Heart left ventricle (tissue), 16 donors: ENCODE data around the gene LRP5. TPM values are rescaled to one million over a fixed set of nuclear protein-coding genes. Genes with fewer than 3 reads are reported as not detected.

Experiments
- ATAC-seq, 4 donors: fragments of 200-7000 bp; cut with Tn5 transposase; one replicate each; pipeline ENCODE4 v1.9.1; 2020 to 2022; ENCODE audit warnings: moderate library complexity in 4 of 4, mild to moderate bottlenecking in 3 of 4, moderate number of reproducible peaks in 1 of 4
- DNase-seq, 5 donors: peaks; one replicate each; pipeline ENCODE4 v3.0.0-alpha.2; 2020
- H3K27ac ChIP-seq, 12 donors: fragments of 200-600 bp; sonication (generic) in 4 of 12; one replicate each; pipeline versions ENCODE4 v1.5.0 to v1.8.0; 2016 to 2022; ENCODE audit warnings: mild to moderate bottlenecking in 2 of 12
- H3K27me3 ChIP-seq, 9 donors: fragments of 200-600 bp; sonication (generic) in 2 of 9; one replicate each; pipeline versions ENCODE4 v1.5.1 to v1.8.0; 2016 to 2022; ENCODE audit warnings: mild to moderate bottlenecking in 3 of 9
- H3K36me3 ChIP-seq, 9 donors: fragments of 200-600 bp; sonication (generic) in 2 of 9; one replicate each; pipeline versions ENCODE4 v1.5.0 to v1.8.0; 2018 to 2022; ENCODE audit warnings: mild to moderate bottlenecking in 2 of 9
- H3K4me1 ChIP-seq, 12 donors: fragments of 200-600 bp; sonication (generic) in 4 of 12; one replicate each; pipeline versions ENCODE4 v1.5.0 to v1.8.0; 2016 to 2022; ENCODE audit warnings: mild to moderate bottlenecking in 3 of 12
- H3K4me3 ChIP-seq, 12 donors: fragments of 200-600 bp; sonication (generic) in 4 of 12; one replicate each; pipeline versions ENCODE4 v1.5.0 to v1.8.0; 2017 to 2022; ENCODE audit warnings: mild to moderate bottlenecking in 9 of 12, moderate library complexity in 4 of 12
- H3K9me3 ChIP-seq, 12 donors: fragments of 200-600 bp; sonication (generic) in 4 of 12; one replicate each; pipeline versions ENCODE4 v1.5.0 to v1.8.0; 2016 to 2022; ENCODE audit warnings: mild to moderate bottlenecking in 1 of 12
- POLR2A ChIP-seq, 2 donors: fragments of 450-650 bp; IDR thresholded peaks; one replicate each; pipeline ENCODE4 v1.6.1; 2017; ENCODE audit warnings: antibody characterized with exemption in 2 of 2, mild to moderate bottlenecking in 2 of 2, moderate library complexity in 2 of 2
- WGBS, 4 donors: extraction: QIAGEN DNeasy Blood & Tissue Kit in 2 of 4; methylation state at CpG; one replicate each; pipeline versions ENCODE4 v1.1.5 to v1.1.7; 2013 to 2018; 5-methylcytosine and 5-hydroxymethylcytosine counted together
- intact Hi-C, 10 donors: fragments of 100-400 bp; cut with DNase I; formaldehyde crosslinking; loops; one replicate each; pipeline versions ENCODE4 v1.11.1 to v1.14.2; 2022
- polyA plus RNA-seq, 2 donors: library from polyadenylated mRNA; stranded (reverse); fragments of 200-250 nt; gene quantifications; one replicate each; pipeline ENCODE4 v1.2.3, GENCODE V29; 2013
- total RNA-seq, 9 donors: library from RNA; depleted of rRNA in 2 of 9; stranded (reverse); fragments of >200 nt in 2 of 9; fragmentation: NEBNext Ultra II Directional in 3 of 9; extraction: Animal tissue kit (Norgen Biotek cat#: 25700) in 3 of 9; gene quantifications; one replicate each; pipeline versions ENCODE4 v1.1.0 to v1.2.4, GENCODE V29; 2016 to 2023
- TF ChIP-seq, protein P1 (sequence below), 12 donors: fragments of 200-600 bp; sonication (generic) in 4 of 12; IDR thresholded peaks; one replicate each; pipeline versions ENCODE4 v1.5.0 to v1.8.0; 2018 to 2022; ENCODE audit warnings: antibody characterized with exemption in 12 of 12, mild to moderate bottlenecking in 5 of 12
- donor health status: ischemic (EF 13 %, LVEDD 7.1; RV severe dilation, severe dysfunction).
- donor health status: healthy with polysubstance abuse.
- donor health status: DM: no; HTN: yes; CAD: no.
- donor health status: DM: no; HTN: no; CAD: no.
- donor health status: ischemic (EF 25% LVEDD 6.9; RV normal size, moderate dysfunction).
- donor health status: ischemic (EF 25% LVEDD 5.7; RV mildly dilated, moderate dysfunction).
- donor health status: healthy.
- donor health status: DM: yes; HTN: yes; CAD: no.
- donor health status: ischemic (EF 35%, LVEDD 5.7; RV mildly dilated, moderate dysfunction).
- donor health status: nonischemic (EF 11% LVEDD 7.7; RV severe dilation, severe dysfunction).
- donor health status: DM: yes; HTN: yes; CAD: no.
- donor health status: PGD.
- donor health status: ischemic (EF 29% LVEDD 5.4; RV normal size, mild dysfunction).
- donor health status: nonischemic (EF 23%, LVEDD 6.1; RV moderate dilation, normal function).

Gene LRP5
- total and polyA plus RNA-seq, 11 donors, result 30.2 to 62.5 (median 39.8) TPM

DNA sequence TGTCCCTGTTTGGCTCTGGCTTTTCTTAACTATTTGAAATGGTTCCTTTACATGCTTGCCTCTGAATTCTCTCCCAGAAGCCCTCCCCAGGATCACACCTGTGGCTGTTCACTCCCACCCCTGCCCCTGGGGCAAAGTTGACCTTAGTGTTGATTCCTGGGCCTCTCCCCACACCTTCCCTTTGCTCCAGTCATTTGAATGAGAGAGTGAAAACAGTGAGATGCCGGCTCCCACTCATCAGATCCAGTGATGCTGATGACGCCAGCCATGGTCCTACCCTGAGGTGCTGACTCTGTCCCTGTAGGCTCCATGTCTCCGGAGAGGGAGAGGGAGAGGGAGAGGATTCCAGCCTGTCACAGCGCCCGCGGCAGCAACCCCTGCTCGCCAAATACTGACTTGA lies 40.7 kb downstream of the LRP5 start:
- no peak overlapping the region for H3K4me3 ChIP-seq
- no peaks in the 10 kb centered on the region for H3K27me3 ChIP-seq
- H3K27ac ChIP-seq, result peak overlapping the region in 11 of 12 donors; percentile 66 to 95 (median 86)
- TF ChIP-seq, protein P1, sequence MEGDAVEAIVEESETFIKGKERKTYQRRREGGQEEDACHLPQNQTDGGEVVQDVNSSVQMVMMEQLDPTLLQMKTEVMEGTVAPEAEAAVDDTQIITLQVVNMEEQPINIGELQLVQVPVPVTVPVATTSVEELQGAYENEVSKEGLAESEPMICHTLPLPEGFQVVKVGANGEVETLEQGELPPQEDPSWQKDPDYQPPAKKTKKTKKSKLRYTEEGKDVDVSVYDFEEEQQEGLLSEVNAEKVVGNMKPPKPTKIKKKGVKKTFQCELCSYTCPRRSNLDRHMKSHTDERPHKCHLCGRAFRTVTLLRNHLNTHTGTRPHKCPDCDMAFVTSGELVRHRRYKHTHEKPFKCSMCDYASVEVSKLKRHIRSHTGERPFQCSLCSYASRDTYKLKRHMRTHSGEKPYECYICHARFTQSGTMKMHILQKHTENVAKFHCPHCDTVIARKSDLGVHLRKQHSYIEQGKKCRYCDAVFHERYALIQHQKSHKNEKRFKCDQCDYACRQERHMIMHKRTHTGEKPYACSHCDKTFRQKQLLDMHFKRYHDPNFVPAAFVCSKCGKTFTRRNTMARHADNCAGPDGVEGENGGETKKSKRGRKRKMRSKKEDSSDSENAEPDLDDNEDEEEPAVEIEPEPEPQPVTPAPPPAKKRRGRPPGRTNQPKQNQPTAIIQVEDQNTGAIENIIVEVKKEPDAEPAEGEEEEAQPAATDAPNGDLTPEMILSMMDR (IDR thresholded peaks at IDR 0.05), result no peak
- no peak for TF ChIP-seq POLR2A (IDR thresholded peaks at IDR 0.05)
- ATAC-seq (no peak), DNase-seq (no peak)
- WGBS, 4 donors, result 77 to 95% (median 80%) methylated on average over 1 to 7 of the region's 7 CpGs
- peaks cover 0 to 57% (median 31%) of the 10 kb centered on the region in 12 donors for H3K4me1 ChIP-seq
- intact Hi-C loops, result loop anchor here in 1 of 10 donors (5.0 kb wide), 1 partner anchor 41 kb away; the partner anchor contains the start of gene LRP5
- no peaks in the 10 kb centered on the region for H3K9me3 ChIP-seq
- H3K36me3 ChIP-seq, result peaks cover 0 to 23% (median under 1%) of the 10 kb centered on the region in 9 donors

DNA sequence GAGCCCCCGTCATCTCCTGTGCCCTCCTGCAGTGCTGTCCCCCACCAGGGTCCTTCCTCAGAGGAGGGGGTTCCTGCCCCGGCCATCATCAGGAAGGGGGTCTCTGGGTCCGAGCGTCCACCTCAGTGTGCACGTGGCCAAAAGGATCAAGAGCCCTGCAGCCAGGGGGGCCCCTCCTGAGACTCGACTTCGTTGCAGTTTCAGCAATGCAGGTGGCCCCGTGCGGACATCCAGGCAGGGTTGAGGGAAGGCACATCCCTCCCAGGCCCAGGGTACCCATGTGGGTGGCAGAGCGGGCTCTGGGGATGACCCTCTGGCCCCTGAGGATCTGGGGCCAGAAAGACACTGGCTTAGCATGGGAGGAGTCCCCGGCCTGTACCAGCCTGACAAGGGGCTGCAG lies 41.3 kb downstream of the LRP5 start:
- WGBS, 4 donors, result 75 to 92% (median 85%) methylated on average over 6 to 11 of the region's 11 CpGs
- Histone ChIP-seq H3K27ac (peak overlapping the region; percentile 66 to 95 (median 86)), H3K4me3 (no peak overlapping the region), H3K36me3 (peaks cover 0 to 26% (median 1%) of the 10 kb centered on the region in 9 donors), H3K9me3 (no peaks in the 10 kb centered on the region), H3K27me3 (no peaks in the 10 kb centered on the region), H3K4me1 (peaks cover 0 to 61% (median 31%) of the 10 kb centered on the region in 12 donors)
- no peak for TF ChIP-seq POLR2A (IDR thresholded peaks at IDR 0.05)
- TF ChIP-seq, protein P1 (IDR thresholded peaks at IDR 0.05), result no peak
- intact Hi-C loops, result loop anchor here in 3 of 10 donors (1.0 to 5.0 kb wide), 4 partner anchors 7 to 41 kb away; partner anchors contain the start of gene LRP5 (in 1 of the 3)
- DNase-seq (no peak), ATAC-seq (peak in 2 of 4 donors; percentile 3 to 5)

DNA sequence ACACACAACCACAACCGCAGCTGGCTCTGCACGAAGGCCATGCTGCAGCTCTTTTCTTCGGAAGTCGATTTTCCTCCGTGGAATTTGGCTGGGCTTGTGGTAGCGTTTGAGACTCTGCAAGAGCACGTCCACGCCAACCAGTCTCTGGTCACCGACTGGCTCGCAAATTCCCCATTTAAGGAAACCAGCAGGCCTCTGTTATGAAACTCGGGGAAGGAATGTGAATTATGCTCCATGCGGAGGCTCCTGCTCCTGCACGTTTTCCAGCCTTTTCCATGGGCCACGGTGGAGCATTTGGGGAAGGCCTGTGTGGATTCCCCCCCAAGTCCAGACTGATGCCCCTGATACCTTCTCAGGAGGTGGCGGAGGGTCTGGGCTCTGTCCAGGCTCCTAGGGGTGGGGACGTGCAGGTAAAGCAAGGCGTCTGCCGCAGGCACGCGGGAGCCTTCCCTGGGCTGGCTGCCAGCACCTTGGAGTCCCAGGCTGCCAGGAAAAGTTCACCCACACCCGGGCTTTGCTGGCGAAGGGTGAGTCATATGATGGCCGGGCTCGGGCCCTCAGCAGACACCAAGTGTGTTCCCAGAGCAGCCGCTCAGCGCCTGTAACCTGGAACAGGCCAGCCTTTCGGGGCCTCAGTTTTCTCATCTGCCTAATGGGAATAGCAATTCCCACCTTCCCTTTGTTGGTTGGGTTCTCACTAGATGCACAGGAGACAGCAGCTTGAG lies 41.9 kb downstream of the LRP5 start:
- H3K27ac ChIP-seq, result peak overlapping the region; percentile 66 to 95 (median 86)
- peaks cover 0 to 27% (median 6%) of the 10 kb centered on the region in 9 donors for H3K36me3 ChIP-seq
- no peaks in the 10 kb centered on the region for H3K9me3 ChIP-seq
- 32 to 45% (median 38%) methylated on average over 22 to 27 of the region's 27 CpGs for WGBS, 4 donors
- H3K4me1 ChIP-seq, result peaks cover 0 to 58% (median 31%) of the 10 kb centered on the region in 12 donors
- H3K27me3 ChIP-seq, result no peaks in the 10 kb centered on the region
- intact Hi-C loops, result loop anchor here in 3 of 10 donors (1.0 to 5.0 kb wide), 4 partner anchors 8 to 42 kb away; partner anchors contain the start of gene LRP5 (in 1 of the 3)
- TF ChIP-seq, protein P1 (IDR thresholded peaks at IDR 0.05), result no peak
- TF ChIP-seq POLR2A (IDR thresholded peaks at IDR 0.05), result no peak
- peak; percentile 84 to 91 (median 86) for ATAC-seq
- DNase-seq, result peak; percentile 76 to 94 (median 89)
- no peak overlapping the region for H3K4me3 ChIP-seq

DNA sequence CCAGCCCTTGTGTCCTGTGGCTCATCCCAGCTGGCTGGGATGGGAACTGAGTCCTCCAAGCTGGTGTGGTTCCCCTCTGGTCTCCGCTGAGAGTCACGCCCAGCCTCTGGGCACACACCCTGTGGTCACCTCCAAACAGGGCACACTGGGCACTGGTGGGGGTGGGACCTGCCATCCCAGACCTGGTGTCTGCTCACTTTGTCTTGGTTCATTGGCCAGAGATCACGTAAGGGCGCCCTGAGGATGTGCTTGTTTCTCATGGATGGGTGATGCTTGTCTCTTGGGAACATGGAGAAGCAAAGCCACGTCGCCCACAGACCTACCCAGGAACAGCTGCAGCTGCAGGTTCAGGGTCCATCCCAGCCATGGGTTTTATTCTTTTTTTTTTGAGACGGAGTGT lies 43.1 kb downstream of the LRP5 start:
- Histone ChIP-seq H3K36me3 (peaks cover 0 to 29% (median 10%) of the 10 kb centered on the region in 9 donors), H3K4me3 (no peak overlapping the region), H3K9me3 (no peaks in the 10 kb centered on the region), H3K27me3 (no peaks in the 10 kb centered on the region), H3K4me1 (peaks cover 0 to 47% (median 26%) of the 10 kb centered on the region in 12 donors), H3K27ac (peak overlapping the region in 9 of 12 donors; percentile 66 to 95 (median 87))
- no peak for ATAC-seq
- no peak for DNase-seq
- intact Hi-C loops, result loop anchor here in 1 of 10 donors (2.0 kb wide), 1 partner anchor 15 kb away; no protein-coding TSS in a partner anchor
- WGBS, 4 donors, result 97 to 100% (median 98%) methylated on average over 5 to 7 of the region's 7 CpGs
- TF ChIP-seq, protein P1 (IDR thresholded peaks at IDR 0.05), result no peak
- no peak for TF ChIP-seq POLR2A (IDR thresholded peaks at IDR 0.05)
